ENCODE data around the gene SAE1.
A peak's percentile ranks its signal among the peaks of the same experiment; 100 is the strongest.
"Not testable (repeated sequence)": the region's sequence is repeated elsewhere in the genome, so short reads cannot be mapped to it uniquely, and the experiment has no call there.

The SAE1 gene

DNA sequence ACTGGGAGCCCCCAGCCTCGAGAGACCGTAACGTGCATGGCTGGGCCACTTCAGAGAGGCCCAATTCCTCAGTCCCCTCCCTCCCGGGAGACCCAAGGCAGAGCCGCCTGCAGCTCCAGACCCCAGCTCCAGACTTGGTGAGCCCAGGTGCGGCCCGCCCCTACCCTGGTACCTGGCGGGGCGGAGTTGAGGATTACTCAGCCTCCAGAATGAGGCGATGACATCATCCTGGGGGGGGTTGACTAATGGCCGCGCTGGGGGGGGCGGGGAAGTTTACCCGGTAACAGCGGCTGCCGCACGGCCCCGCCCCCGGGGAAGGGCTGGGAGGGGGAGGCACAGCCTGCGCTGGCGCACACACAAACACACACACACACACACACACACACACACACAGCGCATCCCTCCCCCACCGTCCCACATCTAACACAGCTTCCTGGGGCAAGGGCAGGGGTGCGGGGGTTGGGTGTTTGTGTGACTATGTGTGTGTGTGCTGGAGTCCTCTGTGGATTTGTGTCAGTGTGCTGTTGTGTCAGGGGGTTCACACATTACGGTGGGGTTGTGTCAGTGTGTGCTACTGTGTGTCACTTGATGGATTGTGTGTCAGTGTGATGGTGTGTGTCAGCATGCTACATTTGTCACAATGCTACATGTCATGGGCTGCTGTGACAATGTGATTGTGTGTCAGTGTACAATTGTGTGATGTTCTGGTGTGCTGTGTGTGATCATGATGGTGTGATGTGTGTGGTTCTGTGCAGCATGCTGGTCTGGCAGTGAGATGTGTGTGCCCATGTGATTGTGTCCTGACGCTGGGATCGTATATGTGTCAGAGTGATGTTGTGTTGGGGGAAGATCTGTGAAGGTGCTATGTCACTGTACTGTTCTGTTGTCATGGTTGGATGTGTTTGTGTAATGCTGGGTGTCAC lies 110.6 kb downstream of the SAE1 start:
- ATAC-seq (replicated peaks) (peak; percentile 52), DNase-seq (peak; percentile 74 to 83 (median 77))
- Mint-ChIP-seq H3K4me3 (peak overlapping the region in 1 of 2 donors; percentile 40), H3K27me3 (no peaks in the 10 kb centered on the region), H3K9me3 (no peaks in the 10 kb centered on the region), H3K36me3 (ENCODE audit: insufficient read depth) (peaks cover 6% of the 10 kb centered on the region), H3K4me1 (ENCODE audit: low read depth in 2 of 2) (peaks cover 13 to 24% of the 10 kb centered on the region in 2 donors), H3K27ac (no peak overlapping the region)

DNA sequence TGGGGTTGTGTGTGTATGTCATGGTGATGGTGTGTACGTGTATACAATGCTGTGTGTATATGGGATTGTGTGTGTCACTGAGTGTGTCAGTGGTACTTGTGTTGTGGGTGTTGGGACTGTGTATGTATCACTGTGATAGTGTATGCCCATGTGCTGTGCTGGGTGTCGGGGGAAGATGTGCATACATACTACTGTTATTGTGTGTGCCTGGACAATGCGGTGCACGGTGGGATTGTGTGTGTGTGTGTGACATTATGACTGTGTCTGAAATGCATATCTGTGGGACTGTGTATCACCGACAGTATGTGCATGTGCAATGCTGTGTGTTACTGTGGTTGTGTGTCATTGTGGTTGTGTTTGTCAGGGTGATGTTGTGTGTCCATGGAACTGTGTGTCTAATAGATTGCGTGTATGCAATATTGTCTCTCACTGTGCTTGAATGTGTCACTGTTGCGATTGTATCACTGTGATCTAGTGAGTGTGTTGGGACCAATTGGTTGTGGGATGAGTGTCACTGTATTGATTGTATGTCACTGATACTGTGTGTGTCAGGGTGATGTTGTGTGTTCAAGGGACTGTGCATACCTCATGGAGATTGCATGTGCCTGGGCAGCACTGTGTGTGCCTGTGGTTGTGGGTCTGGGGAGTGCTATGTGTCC lies 111.4 kb downstream of the SAE1 start:
- Mint-ChIP-seq H3K27ac (no peak overlapping the region), H3K4me3 (no peak overlapping the region), H3K4me1 (ENCODE audit: low read depth in 2 of 2) (peaks cover 13 to 24% of the 10 kb centered on the region in 2 donors), H3K27me3 (no peaks in the 10 kb centered on the region), H3K36me3 (ENCODE audit: insufficient read depth) (peaks cover 6% of the 10 kb centered on the region), H3K9me3 (no peaks in the 10 kb centered on the region)
- no peak for ATAC-seq (replicated peaks)
- DNase-seq, result peak in 1 of 3 experiments; percentile 15

DNA sequence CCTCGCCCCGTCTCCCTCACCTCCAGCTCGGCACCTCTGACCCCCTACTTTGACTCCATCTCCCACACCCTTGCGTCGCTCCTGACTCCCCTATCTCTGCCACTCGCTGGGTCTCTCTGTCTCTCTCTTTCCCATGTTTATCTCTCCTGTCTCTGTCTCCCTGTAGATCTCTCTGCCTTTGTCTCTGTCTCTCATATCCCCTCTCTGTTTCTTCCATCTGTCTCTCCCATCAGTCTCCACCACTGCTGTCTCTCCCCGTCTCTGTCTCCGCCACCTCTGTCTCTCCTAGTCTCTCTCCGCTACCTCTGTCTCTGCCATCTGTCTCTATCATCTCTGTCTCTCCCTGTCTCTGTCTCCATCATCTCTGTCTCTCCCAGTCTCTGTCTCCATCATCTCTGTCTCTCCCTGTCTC lies 112.7 kb downstream of the SAE1 start:
- Mint-ChIP-seq H3K27ac (no peak overlapping the region), H3K36me3 (ENCODE audit: insufficient read depth) (peaks cover 9% of the 10 kb centered on the region), H3K4me1 (ENCODE audit: low read depth in 2 of 2) (peaks cover 16 to 27% of the 10 kb centered on the region in 2 donors), H3K27me3 (no peaks in the 10 kb centered on the region), H3K9me3 (no peaks in the 10 kb centered on the region), H3K4me3 (no peak overlapping the region)
- no peak for ATAC-seq (replicated peaks)
- peak in 1 of 3 experiments; percentile 13 for DNase-seq

DNA sequence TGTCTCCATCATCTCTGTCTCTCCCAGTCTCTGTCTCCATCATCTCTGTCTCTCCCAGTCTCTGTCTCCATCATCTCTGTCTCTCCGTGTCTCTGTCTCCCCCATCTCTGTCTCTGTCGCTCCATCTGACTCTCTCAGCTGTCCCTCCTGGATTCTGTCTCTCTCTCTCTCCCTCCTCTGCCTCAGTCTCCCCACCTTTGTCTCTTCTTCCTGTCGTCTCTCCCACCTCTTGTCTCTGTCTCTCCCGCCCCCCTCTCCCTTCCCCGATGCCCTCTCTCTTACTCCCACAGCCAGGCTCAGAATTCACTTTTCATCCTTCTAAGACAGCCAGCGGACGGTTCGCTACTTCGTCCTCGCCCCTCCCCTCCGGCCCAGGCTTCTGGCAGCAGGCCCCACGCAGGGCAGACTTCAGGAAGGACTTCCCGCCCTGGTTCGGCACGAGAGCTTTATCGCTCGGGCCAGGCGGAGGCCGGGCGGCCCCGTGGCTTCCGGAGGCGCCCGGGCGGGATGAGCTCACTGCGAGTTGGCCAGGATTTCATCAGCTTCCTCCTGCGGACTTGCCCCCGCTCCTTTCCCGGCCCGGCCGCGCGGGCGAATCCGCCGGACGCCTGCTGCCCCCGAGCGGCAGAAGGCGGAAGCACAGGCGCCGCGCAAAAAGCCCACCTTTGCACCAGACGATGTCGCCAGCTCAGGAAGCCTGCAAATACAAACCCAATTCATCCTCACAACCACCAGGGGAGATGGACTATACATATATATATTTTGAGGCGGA lies 113.3 kb downstream of the SAE1 start:
- Mint-ChIP-seq H3K9me3 (no peaks in the 10 kb centered on the region), H3K36me3 (ENCODE audit: insufficient read depth) (peaks cover 9% of the 10 kb centered on the region), H3K27ac (no peak overlapping the region), H3K27me3 (no peaks in the 10 kb centered on the region), H3K4me1 (ENCODE audit: low read depth in 2 of 2) (peaks cover 14 to 24% of the 10 kb centered on the region in 2 donors), H3K4me3 (no peak overlapping the region)
- ATAC-seq (replicated peaks) (peak; percentile 62), DNase-seq (peak; percentile 80 to 94 (median 92))

DNA sequence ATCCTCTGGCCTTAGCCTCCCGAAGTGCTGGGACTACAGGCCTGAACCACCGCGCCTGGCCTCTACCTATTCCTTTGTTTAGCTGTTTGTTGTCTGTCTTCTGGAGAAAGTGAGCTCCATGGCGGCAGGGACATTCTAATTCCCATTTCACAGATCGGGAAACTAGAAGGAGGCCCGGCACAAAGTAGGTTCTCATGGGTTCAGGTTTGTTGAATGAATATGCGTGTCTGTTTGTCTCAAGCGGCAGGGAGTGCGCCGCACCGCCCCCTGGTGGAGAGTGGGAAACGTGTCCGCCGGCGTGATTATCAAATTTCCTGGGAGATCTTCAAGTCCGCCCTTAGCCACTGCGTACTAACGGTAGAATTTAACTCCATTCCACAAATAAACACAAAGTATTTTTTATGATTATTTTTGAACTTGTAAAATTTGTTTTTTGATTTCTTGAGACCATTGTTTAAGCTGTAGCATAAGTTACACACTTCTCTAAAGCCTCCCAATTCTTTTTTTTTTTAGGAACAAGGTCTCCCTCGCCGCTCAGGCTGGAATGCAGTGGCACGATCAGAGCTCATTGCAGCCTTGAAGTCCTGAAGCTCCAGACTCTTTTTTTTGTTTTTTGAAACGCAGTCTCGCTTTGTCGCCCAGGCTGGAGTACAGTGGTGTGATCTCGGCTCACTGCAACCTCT lies 116.8 kb downstream of the SAE1 start:
- H3K27me3 Mint-ChIP-seq, result no peaks in the 10 kb centered on the region
- ATAC-seq (replicated peaks), result no peak
- H3K36me3 Mint-ChIP-seq (ENCODE audit: insufficient read depth), result peaks cover 9% of the 10 kb centered on the region
- no peaks in the 10 kb centered on the region for H3K9me3 Mint-ChIP-seq
- peaks cover 7 to 14% of the 10 kb centered on the region in 2 donors for H3K4me1 Mint-ChIP-seq (ENCODE audit: low read depth in 2 of 2)
- H3K27ac Mint-ChIP-seq, result no peak overlapping the region
- peak; percentile 73 to 79 (median 75) for DNase-seq
- no peak overlapping the region for H3K4me3 Mint-ChIP-seq

DNA sequence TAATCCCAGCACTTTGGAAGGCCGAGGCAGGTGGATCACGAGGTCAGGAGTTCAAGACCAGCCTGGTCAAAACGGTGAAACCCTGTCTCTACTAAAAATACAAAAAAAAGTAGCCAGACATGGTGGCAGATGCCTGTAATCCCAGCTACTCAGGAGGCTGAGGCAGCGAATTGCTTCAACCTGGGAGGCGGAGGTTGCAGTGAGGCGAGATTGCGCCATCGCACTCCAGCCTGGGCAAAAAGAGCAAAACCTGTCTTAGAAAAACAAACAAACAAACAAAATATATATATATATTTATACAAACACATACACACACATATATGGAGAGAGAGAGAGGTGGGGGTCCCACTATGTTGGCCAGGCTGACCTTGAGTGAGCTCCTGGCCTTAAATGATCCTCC lies 122.4 kb downstream of the SAE1 start:
- H3K4me3 Mint-ChIP-seq; H3K27me3 Mint-ChIP-seq; H3K9me3 Mint-ChIP-seq; DNase-seq; H3K27ac Mint-ChIP-seq; ATAC-seq (replicated peaks): not testable (repeated sequence)
- H3K4me1 Mint-ChIP-seq (ENCODE audit: low read depth in 2 of 2), result peaks cover 16 to 17% of the 10 kb centered on the region in 2 donors
- H3K36me3 Mint-ChIP-seq (ENCODE audit: insufficient read depth), result peaks cover 29% of the 10 kb centered on the region

DNA sequence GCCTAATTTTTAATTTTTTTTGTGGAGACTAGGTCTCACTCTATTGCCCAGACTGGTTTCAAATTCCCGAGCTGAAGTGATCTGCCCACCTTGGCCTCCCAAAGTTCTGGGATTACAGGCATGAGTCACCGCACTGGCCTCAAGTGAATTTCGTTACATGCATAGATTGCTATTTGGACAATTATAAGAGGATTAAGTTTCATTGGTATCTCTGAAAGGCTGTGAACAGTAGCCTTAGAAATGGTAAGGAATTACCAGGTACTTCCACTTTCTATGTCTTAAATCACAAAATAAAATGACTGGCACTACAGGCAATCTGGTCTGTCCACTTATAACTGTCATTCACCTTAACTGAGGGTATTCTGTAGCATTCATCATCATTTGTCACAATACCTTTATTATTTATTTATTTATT lies 122.8 kb downstream of the SAE1 start:
- no peak overlapping the region for H3K4me3 Mint-ChIP-seq
- no peak overlapping the region for H3K27ac Mint-ChIP-seq
- peaks cover 29% of the 10 kb centered on the region for H3K36me3 Mint-ChIP-seq (ENCODE audit: insufficient read depth)
- peaks cover 17 to 19% of the 10 kb centered on the region in 2 donors for H3K4me1 Mint-ChIP-seq (ENCODE audit: low read depth in 2 of 2)
- ATAC-seq (replicated peaks), result no peak
- no peak for DNase-seq
- no peaks in the 10 kb centered on the region for H3K27me3 Mint-ChIP-seq
- H3K9me3 Mint-ChIP-seq, result no peaks in the 10 kb centered on the region

DNA sequence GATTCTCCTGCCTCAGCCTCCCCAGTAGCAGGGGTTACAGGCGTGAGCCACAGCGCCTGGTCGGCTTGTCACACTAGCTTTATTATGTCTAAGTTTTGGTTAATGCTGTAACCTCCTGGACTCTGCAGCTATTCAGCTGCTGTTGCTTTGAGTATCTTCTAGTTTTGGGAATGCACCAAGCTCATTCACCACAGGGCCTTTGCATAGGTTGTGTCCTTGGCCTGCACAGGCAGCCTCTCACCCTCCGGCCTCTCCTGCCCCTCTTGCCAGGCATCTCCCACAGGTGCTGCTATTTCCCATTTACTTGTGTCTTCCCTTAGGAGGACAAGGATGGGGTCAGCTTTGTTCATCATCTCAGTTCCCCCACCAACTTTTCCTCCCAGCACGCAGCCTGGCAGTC lies 123.3 kb downstream of the SAE1 start:
- Mint-ChIP-seq H3K36me3 (ENCODE audit: insufficient read depth) (peaks cover 29% of the 10 kb centered on the region), H3K9me3 (no peaks in the 10 kb centered on the region), H3K4me1 (ENCODE audit: low read depth in 2 of 2) (peaks cover 19 to 21% of the 10 kb centered on the region in 2 donors), H3K4me3 (no peak overlapping the region), H3K27ac (no peak overlapping the region), H3K27me3 (no peaks in the 10 kb centered on the region)
- no peak for DNase-seq
- ATAC-seq (replicated peaks), result no peak

DNA sequence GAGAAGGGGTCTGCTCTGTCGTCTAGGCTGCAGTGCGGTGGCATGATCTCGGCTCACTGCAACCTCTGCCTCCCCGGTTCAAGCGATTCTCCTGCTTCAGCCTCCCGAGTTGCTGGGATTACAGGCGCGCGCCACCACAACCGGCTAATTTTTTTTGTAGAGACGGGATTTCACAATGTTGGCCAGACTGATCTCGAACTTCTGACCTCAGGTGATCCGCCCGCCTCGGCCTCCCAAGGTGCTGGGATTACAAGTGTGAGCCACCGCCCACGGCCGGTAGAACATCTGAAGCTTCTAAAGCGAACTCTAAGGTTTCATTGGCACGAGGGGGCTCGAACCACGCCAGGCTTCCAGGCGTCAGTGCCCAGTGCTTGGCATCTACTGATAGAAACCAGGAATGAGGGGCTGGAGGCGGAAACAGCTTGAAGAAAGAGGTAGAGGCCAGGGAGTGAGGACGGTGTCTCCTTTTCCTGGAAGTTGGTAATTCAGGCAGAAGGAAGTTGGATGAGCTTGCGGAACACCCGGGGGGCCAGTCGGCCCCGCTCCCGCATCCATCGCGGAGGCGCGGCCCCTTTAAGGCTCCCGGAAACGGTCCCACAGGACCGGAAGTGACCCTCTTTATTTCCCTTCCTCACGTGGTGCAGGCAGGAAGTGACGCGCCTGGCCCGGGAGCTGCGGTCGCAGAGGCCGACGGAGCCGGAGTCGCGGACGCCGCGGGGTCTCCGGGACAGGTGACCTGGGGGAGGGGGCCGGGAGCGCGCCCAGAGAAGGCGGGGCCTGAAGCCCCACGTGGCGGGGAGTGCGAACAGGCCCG lies 125.5 kb downstream of the SAE1 start, which contains the start of gene CCDC9:
Gene CCDC9 (plus strand): TSS at position 647 of the 814 bp plus-strand sequence. CDS start 1,876 bp downstream, outside the sequence.
- H3K27ac Mint-ChIP-seq, result peak within 1 kb of the TSS; percentile 95 to 97
- ATAC-seq (replicated peaks), result peak; percentile 63
- peak within 1 kb of the TSS; percentile 88 to 97 for H3K4me3 Mint-ChIP-seq
- peaks cover 44% of the 10 kb centered on the region for H3K36me3 Mint-ChIP-seq (ENCODE audit: insufficient read depth)
- no peaks in the 10 kb centered on the region for H3K9me3 Mint-ChIP-seq
- no peaks in the 10 kb centered on the region for H3K27me3 Mint-ChIP-seq
- H3K4me1 Mint-ChIP-seq (ENCODE audit: low read depth in 2 of 2), result peaks cover 19 to 36% of the 10 kb centered on the region in 2 donors
- peak; percentile 89 to 92 (median 90) for DNase-seq

DNA sequence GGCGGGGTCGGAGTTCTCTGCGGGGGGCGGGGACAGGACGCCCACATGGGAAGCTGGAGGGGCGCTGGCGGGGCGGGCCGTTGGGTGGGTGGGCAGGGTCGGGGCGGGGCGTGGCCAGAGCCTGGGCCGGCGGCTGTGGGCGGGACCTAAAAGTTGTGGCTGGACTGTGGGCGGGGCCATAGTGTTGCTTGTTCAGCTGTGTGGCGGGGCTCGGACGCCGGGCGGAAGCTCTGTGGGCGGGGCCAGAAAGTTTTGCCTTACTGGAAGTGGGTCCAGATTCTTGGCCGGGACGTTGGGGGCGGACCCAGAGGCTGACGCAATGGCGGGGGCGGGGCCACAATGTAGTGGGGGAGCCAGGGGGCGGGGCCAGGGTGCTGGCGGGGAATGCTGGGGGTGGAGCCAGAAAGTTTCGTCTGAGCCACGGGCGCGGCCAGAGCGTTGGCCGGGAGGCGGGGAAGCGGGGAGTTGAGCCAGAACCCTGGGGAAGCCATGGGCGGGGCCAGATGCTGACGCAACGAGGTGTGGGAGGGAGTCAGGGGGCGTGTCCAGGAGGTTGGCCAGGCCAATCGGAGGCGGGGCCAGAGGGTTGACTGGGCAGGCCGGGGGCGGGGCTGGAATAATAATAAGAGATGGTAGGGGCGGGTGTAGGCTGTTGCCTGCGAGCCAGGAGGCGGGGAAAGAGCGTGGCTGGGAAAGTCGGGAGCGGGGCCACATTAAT lies 126.2 kb downstream of the SAE1 start:
- Mint-ChIP-seq H3K4me1 (ENCODE audit: low read depth in 2 of 2) (peaks cover 19 to 37% of the 10 kb centered on the region in 2 donors), H3K9me3 (no peaks in the 10 kb centered on the region), H3K27me3 (no peaks in the 10 kb centered on the region), H3K36me3 (ENCODE audit: insufficient read depth) (peaks cover 49% of the 10 kb centered on the region), H3K27ac (peak overlapping the region; percentile 95 to 97), H3K4me3 (peak overlapping the region; percentile 88 to 97)
- DNase-seq, result peak; percentile 99
- peak; percentile 78 for ATAC-seq (replicated peaks)

DNA sequence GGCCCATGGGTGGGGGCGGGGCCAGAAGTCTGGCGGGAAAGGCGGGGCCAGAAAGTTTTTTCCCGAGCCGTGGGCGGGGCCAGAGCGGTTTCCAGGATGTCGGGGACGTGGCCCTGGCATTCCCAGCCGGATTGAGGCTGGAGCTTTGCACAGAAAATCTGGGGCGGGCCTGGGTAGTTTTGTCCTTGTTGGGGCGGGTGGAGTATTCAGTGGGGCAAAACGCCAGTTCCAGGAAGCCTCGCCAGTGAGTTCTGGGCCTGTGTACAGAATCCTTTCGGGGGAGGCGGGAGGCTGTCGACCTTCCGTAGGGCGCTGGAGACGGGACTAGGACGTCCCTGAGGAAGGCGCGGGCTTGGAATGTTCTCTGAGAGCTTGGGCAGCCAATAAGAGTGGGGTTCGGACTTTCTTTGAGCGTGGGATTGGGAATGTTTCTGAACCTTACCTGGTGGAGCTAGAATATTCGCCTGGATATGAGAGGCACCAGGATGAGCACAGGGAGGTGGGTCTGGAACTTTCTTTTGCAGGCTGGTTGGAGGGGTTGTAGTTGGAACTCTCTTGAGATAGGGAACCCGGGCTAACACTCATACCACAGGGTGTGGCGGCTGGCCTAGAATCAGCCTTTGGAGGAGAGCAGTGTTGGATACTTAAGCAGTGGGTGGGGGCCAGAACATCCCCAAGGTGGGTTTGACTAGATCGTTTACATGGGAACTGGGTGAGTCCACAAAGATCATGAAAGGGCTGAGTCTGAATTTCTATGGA lies 127.0 kb downstream of the SAE1 start:
- Mint-ChIP-seq H3K27me3 (no peaks in the 10 kb centered on the region), H3K36me3 (ENCODE audit: insufficient read depth) (peaks cover 56% of the 10 kb centered on the region), H3K9me3 (no peaks in the 10 kb centered on the region), H3K4me3 (peak overlapping the region; percentile 88 to 97), H3K4me1 (ENCODE audit: low read depth in 2 of 2) (peaks cover 19 to 37% of the 10 kb centered on the region in 2 donors), H3K27ac (peak overlapping the region; percentile 95 to 97)
- no peak for ATAC-seq (replicated peaks)
- DNase-seq, result no peak
